HCT116 (cell line): ENCODE results near the gene TMEM201. TPM values are rescaled to one million over a fixed set of nuclear protein-coding genes. Genes with fewer than 3 reads are reported as not detected.

Experiments
- ATAC-seq: fragments of 200-7000 bp; cut with Tn5 transposase; 2 replicates; pipeline ENCODE4 v1.9.1; 2020; ENCODE audit warnings: mild to moderate bottlenecking, moderate library complexity
- BruUV-seq: library from RNA; stranded (reverse); fragments of 400-500 nt; replicated peaks from 2 replicates; lab custom pipeline; 2021; lab: Mats Ljungman, UMichigan
- CTCF ChIA-PET: fragments of 300-600 bp; sonication (Branson Sonifier 250); formaldehyde crosslinking; loops from one replicate; lab custom pipeline; 2021; ENCODE audit warnings: antibody characterized with exemption; lab: Charles Lee
- POLR2A ChIA-PET: fragments of 300-600, 350-600 bp; sonication (Branson Sonifier 250); formaldehyde crosslinking; loops from one replicate; lab custom pipeline; 2021; ENCODE audit warnings: antibody characterized with exemption; lab: Charles Lee
- RAD21 ChIA-PET, 2 experiments: fragments of 300-600 bp; sonication (Branson Sonifier 250); formaldehyde crosslinking; loops; one replicate each; lab custom pipeline; 2023; ENCODE audit warnings: low total read pairs in 2 of 2; ENCODE audit not compliant: uncharacterized antibody in 2 of 2, unreplicated experiment in 2 of 2, low non-redundant PET in 1 of 2; lab: Charles Lee
- DNase-seq: peaks from one replicate; pipeline ENCODE4 v3.0.0-alpha.2; 2010; ENCODE audit warnings: low read depth, low spot score
- H2AFZ ChIP-seq: fragments of 200-600 bp; shearing (Covaris generic), sonication (generic); 2 replicates; pipeline ENCODE4 v1.6.1; 2017; ENCODE audit warnings: low read depth, mixed run types, mixed read lengths, antibody characterized with exemption, low read length; ENCODE audit not compliant: poor library complexity, severe bottlenecking
- H3K27ac ChIP-seq: 2 replicates; pipeline ENCODE4 v1.5.1; 2012; ENCODE audit warnings: low read depth, low read length
- H3K27me3 ChIP-seq: fragments of 200-600 bp; sonication (generic); 2 replicates; pipeline ENCODE4 v1.6.1; 2016; ENCODE audit warnings: mixed run types, low read length, mixed read lengths; ENCODE audit not compliant: insufficient read depth
- H3K36me3 ChIP-seq, 2 experiments: fragments of 200-500 bp in 1 of 2; fragments of 200-600 bp in 1 of 2; sonication (Bioruptor generic) in 1 of 2; sonication (generic) in 1 of 2; 2 replicates each; pipeline versions ENCODE4 v1.5.1 to v1.6.1; 2014 to 2016; ENCODE audit warnings: low read length in 2 of 2, inconsistent platforms in 1 of 2, mixed read lengths in 1 of 2, mixed run types in 1 of 2; ENCODE audit not compliant: insufficient read depth in 2 of 2, control insufficient read depth in 1 of 2
- H3K4me1 ChIP-seq, 2 experiments: fragments of 200-600 bp in 1 of 2; sonication (generic) in 1 of 2; 2 replicates each; pipeline versions ENCODE4 v1.5.1 to v1.6.1; 2012 to 2017; ENCODE audit warnings: low read length in 2 of 2, inconsistent platforms in 1 of 2, mild to moderate bottlenecking in 1 of 2, mixed read lengths in 1 of 2, mixed run types in 1 of 2, moderate library complexity in 1 of 2; ENCODE audit not compliant: insufficient read depth in 2 of 2, control insufficient read depth in 1 of 2
- H3K4me2 ChIP-seq: fragments of 200-600 bp; sonication (generic); 2 replicates; pipeline ENCODE4 v1.6.1; 2017; ENCODE audit warnings: mixed run types, low read length, mixed read lengths
- H3K4me3 ChIP-seq, 2 experiments: fragments of 200-600 bp in 1 of 2; sonication (generic) in 1 of 2; replicated peaks in 1 of 2; 2 replicates each; pipeline ENCODE4 v1.5.1; 2011 to 2016; ENCODE audit warnings: low read length in 2 of 2, control low read depth in 1 of 2, low read depth in 1 of 2, mild to moderate bottlenecking in 1 of 2, mixed read lengths in 1 of 2, mixed run types in 1 of 2
- H3K79me2 ChIP-seq: fragments of 200-600 bp; sonication (generic); 2 replicates; pipeline ENCODE4 v1.6.1; 2017; ENCODE audit warnings: mild to moderate bottlenecking, mixed run types, low read length, moderate library complexity, mixed read lengths; ENCODE audit not compliant: insufficient read depth
- H3K9ac ChIP-seq: fragments of 200-600 bp; sonication (generic); 2 replicates; pipeline ENCODE4 v1.6.1; 2016; ENCODE audit warnings: low read length, mixed read lengths
- H3K9me2 ChIP-seq: fragments of 200-600 bp; sonication (generic), shearing (Covaris generic); 2 replicates; pipeline ENCODE4 v1.6.1; 2017; ENCODE audit warnings: mixed run types, mild to moderate bottlenecking, moderate library complexity; ENCODE audit not compliant: insufficient read depth
- H3K9me3 ChIP-seq, 2 experiments: fragments of 200-500 bp in 1 of 2; fragments of 200-600 bp in 1 of 2; sonication (Bioruptor generic) in 1 of 2; sonication (generic) in 1 of 2; 2 replicates each; pipeline ENCODE4 v1.6.1; 2014 to 2017; ENCODE audit warnings: low read length in 2 of 2, mixed read lengths in 2 of 2, inconsistent platforms in 1 of 2, low read depth in 1 of 2, mild to moderate bottlenecking in 1 of 2, mixed run types in 1 of 2, moderate library complexity in 1 of 2; ENCODE audit not compliant: control insufficient read depth in 1 of 2, insufficient read depth in 1 of 2
- H4K20me1 ChIP-seq: fragments of 200-600 bp; sonication (generic), shearing (Covaris generic); 2 replicates; pipeline ENCODE4 v1.6.1; 2017; ENCODE audit warnings: mixed run types, mild to moderate bottlenecking, moderate library complexity; ENCODE audit not compliant: insufficient read depth
- CBX3 ChIP-seq: IDR thresholded peaks from 2 replicates; pipeline ENCODE4 v1.6.1; 2012; ENCODE audit warnings: low read depth
- CEBPB ChIP-seq: IDR thresholded peaks from 2 replicates; pipeline ENCODE4 v1.6.1; 2012; ENCODE audit warnings: low read depth
- CTCF ChIP-seq, 3 experiments: fragments of 200-600 bp in 1 of 3; sonication (generic) in 1 of 3; IDR thresholded peaks in 2 of 3; conservative IDR thresholded peaks in 1 of 3; 2 replicates each; pipeline ENCODE4 v1.5.1; 2012 to 2017; ENCODE audit warnings: low read depth in 2 of 3, low read length in 2 of 3, antibody characterized with exemption in 1 of 3, borderline replicate concordance in 1 of 3, control low read depth in 1 of 3, mild to moderate bottlenecking in 1 of 3, mixed read lengths in 1 of 3, mixed run types in 1 of 3, moderate library complexity in 1 of 3; ENCODE audit not compliant: insufficient read depth in 1 of 3
- EGR1 ChIP-seq: IDR thresholded peaks from 2 replicates; pipeline ENCODE4 v1.6.1; 2012; ENCODE audit warnings: low read depth
- ELF1 ChIP-seq: IDR thresholded peaks from 2 replicates; pipeline ENCODE4 v1.6.1; 2012; ENCODE audit warnings: low read depth, borderline replicate concordance
- EZH2 ChIP-seq: fragments of 200-600 bp; sonication (generic); IDR thresholded peaks from 2 replicates; pipeline ENCODE4 v1.6.1; 2017; ENCODE audit warnings: antibody characterized with exemption, mixed run types
- EZH2phosphoT487 ChIP-seq: fragments of 200-600 bp; IDR thresholded peaks from 2 replicates; pipeline ENCODE4 v1.6.1; 2018; ENCODE audit warnings: antibody characterized with exemption, borderline replicate concordance
- JUND ChIP-seq: IDR thresholded peaks from 2 replicates; pipeline ENCODE4 v1.6.1; 2012
- POLR2A ChIP-seq: IDR thresholded peaks from 2 replicates; pipeline ENCODE4 v1.7.0; 2011; ENCODE audit warnings: borderline replicate concordance; ENCODE audit not compliant: insufficient read depth, insufficient read length; ENCODE audit errors: extremely low read depth
- POLR2AphosphoS5 ChIP-seq: IDR thresholded peaks from 2 replicates; pipeline ENCODE4 v1.6.1; 2011; ENCODE audit warnings: mild to moderate bottlenecking, low read depth, low read length, moderate library complexity
- RAD21 ChIP-seq: IDR thresholded peaks from 2 replicates; pipeline ENCODE4 v1.6.1; 2012; ENCODE audit warnings: low read depth, mild to moderate bottlenecking
- REST ChIP-seq: IDR thresholded peaks from 2 replicates; pipeline ENCODE4 v1.6.1; 2012; ENCODE audit warnings: low read depth
- SIN3A ChIP-seq: IDR thresholded peaks from 2 replicates; pipeline ENCODE4 v1.6.1; 2012; ENCODE audit warnings: low read depth
- SP1 ChIP-seq: IDR thresholded peaks from 2 replicates; pipeline ENCODE4 v1.6.1; 2012; ENCODE audit warnings: low read depth
- SRF ChIP-seq: IDR thresholded peaks from 2 replicates; pipeline ENCODE4 v1.6.1; 2012; ENCODE audit warnings: low read depth
- TCF7L2 ChIP-seq: IDR thresholded peaks from 2 replicates; pipeline ENCODE4 v1.7.0; 2011; ENCODE audit warnings: borderline replicate concordance, inconsistent platforms; ENCODE audit not compliant: insufficient read depth, insufficient read length; ENCODE audit errors: extremely low read depth
- YY1 ChIP-seq: IDR thresholded peaks from 2 replicates; pipeline ENCODE4 v1.6.1; 2011; ENCODE audit warnings: low read length, low read depth, moderate library complexity, mild to moderate bottlenecking; ENCODE audit not compliant: insufficient replicate concordance; ENCODE audit errors: extremely low read depth
- ZBTB33 ChIP-seq: IDR thresholded peaks from 2 replicates; pipeline ENCODE4 v1.6.1; 2011; ENCODE audit warnings: mild to moderate bottlenecking, low read length, moderate library complexity; ENCODE audit not compliant: insufficient replicate concordance; ENCODE audit errors: extremely low read depth
- ZFX ChIP-seq: fragments of 450-650 bp; IDR thresholded peaks from 2 replicates; pipeline ENCODE4 v1.6.1; 2017
- intact Hi-C: fragments of 100-400 bp; cut with micrococcal nuclease; formaldehyde crosslinking; loops from 2 replicates; pipeline ENCODE4 v1.10.0; 2022
- total RNA-seq: library from RNA; stranded (reverse); gene quantifications from one replicate; pipeline ENCODE4 v1.2.1, GENCODE V29; 2021; ENCODE audit not compliant: unreplicated experiment
- TF ChIP-seq, protein P1 (sequence below): IDR thresholded peaks from 2 replicates; pipeline ENCODE4 v1.6.1; 2012

The TMEM201 gene
- total RNA-seq, 1 experiment from 2014 or later = 27.6 TPM

GRCh38 chr1:9633493-9633892, 44.8 kb downstream of the TMEM201 start:
- BruUV-seq = no TSS peak
- H2AFZ ChIP-seq = no peak overlapping the region
- no peaks in the 10 kb centered on the region for H3K79me2 ChIP-seq
- H3K9me3 ChIP-seq = no peaks in the 10 kb centered on the region
- intact Hi-C loops = no loop called here
- H3K27ac ChIP-seq = no peak overlapping the region
- H3K4me2 ChIP-seq = no peak overlapping the region
- no peak overlapping the region for H3K4me3 ChIP-seq
- no peaks in the 10 kb centered on the region for H3K27me3 ChIP-seq
- DNase-seq (no peak), ATAC-seq (no peak)
- POLR2A ChIA-PET = no interaction called here
- H4K20me1 ChIP-seq = no peaks in the 10 kb centered on the region
- TF ChIP-seq YY1 = no peak
- no peak for TF ChIP-seq ZBTB33
- no peak for TF ChIP-seq CTCF (IDR thresholded peaks at IDR 0.05 in 2 of 3, conservative IDR thresholded peaks at IDR 0.05 in 1 of 3; ENCODE audit: borderline replicate concordance in 1 of 3, insufficient read depth in 1 of 3, low read depth in 2 of 3, low read length in 2 of 3)
- no peak for TF ChIP-seq ZFX
- no peak for TF ChIP-seq RAD21
- no peak for TF ChIP-seq POLR2AphosphoS5
- TF ChIP-seq SP1 = no peak
- TF ChIP-seq EGR1 = no peak
- TF ChIP-seq, protein P1, sequence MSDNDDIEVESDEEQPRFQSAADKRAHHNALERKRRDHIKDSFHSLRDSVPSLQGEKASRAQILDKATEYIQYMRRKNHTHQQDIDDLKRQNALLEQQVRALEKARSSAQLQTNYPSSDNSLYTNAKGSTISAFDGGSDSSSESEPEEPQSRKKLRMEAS = no peak
- TF ChIP-seq POLR2A = no peak
- TF ChIP-seq CEBPB = no peak
- no peak for TF ChIP-seq CBX3
- TF ChIP-seq SIN3A = no peak
- TF ChIP-seq EZH2phosphoT487 = no peak
- no peak for TF ChIP-seq EZH2
- no peak for TF ChIP-seq ELF1
- no peak for TF ChIP-seq REST
- TF ChIP-seq TCF7L2 = no peak
- no peak for TF ChIP-seq SRF
- no peak for TF ChIP-seq JUND
- no peaks in the 10 kb centered on the region for H3K36me3 ChIP-seq
- H3K9me2 ChIP-seq = no peaks in the 10 kb centered on the region
- H3K9ac ChIP-seq = no peak overlapping the region
- RAD21 ChIA-PET = no interaction called here
- no peaks in the 10 kb centered on the region for H3K4me1 ChIP-seq
- CTCF ChIA-PET = no interaction called here
